Esophagus squamous epithelium (tissue), 5 donors: ENCODE measurements around the gene UBE2L3. TPM values are rescaled to one million over a fixed set of nuclear protein-coding genes. Genes with fewer than 3 reads are reported as not detected.

Source experiments
- DNase-seq: peaks from one replicate; lab custom pipeline; 2025; lab: John Stamatoyannopoulos, UW
- H3K27ac ChIP-seq, 4 donors: fragments of 200-600 bp; sonication (generic); one replicate each; pipeline ENCODE4 v1.5.1; 2016 to 2019; ENCODE audit warnings: mild to moderate bottlenecking in 1 of 4
- H3K27me3 ChIP-seq, 4 donors: fragments of 200-600 bp; sonication (generic); 1 replicate in 3 of 4; 2 replicates in 1 of 4; pipeline versions ENCODE4 v1.5.1 to v1.6.0; 2017 to 2021; ENCODE audit warnings: antibody characterized with exemption in 1 of 4
- H3K36me3 ChIP-seq, 3 donors: fragments of 200-600 bp; sonication (generic); one replicate each; pipeline ENCODE4 v1.5.1; 2016 to 2019
- H3K4me1 ChIP-seq, 3 donors: fragments of 200-600 bp; sonication (generic); one replicate each; pipeline ENCODE4 v1.5.1; 2017 to 2019
- H3K4me3 ChIP-seq, 4 donors: fragments of 200-600 bp; sonication (generic); 1 replicate in 3 of 4; 2 replicates in 1 of 4; pipeline ENCODE4 v1.5.1; 2016 to 2019; ENCODE audit warnings: mild to moderate bottlenecking in 2 of 4, moderate library complexity in 1 of 4
- H3K9me3 ChIP-seq, 3 donors: fragments of 200-600 bp; sonication (generic); one replicate each; pipeline ENCODE4 v1.5.1; 2016 to 2019
- POLR2A ChIP-seq, 4 donors: fragments of 450-650 bp; IDR thresholded peaks; one replicate each; pipeline ENCODE4 v1.6.1; 2017; ENCODE audit warnings: antibody characterized with exemption in 4 of 4, mild to moderate bottlenecking in 4 of 4, moderate library complexity in 3 of 4
- WGBS, 2 donors: methylation state at CpG; one replicate each; pipeline ENCODE4 v1.1.5; 2018; 5-methylcytosine and 5-hydroxymethylcytosine counted together
- intact Hi-C: fragments of 100-400 bp; cut with DNase I; formaldehyde crosslinking; loops from one replicate; pipeline ENCODE4 v1.15.0; 2022
- total RNA-seq, 4 donors: library from RNA; depleted of rRNA; stranded (reverse); fragments of >200 nt; gene quantifications; one replicate each; pipeline ENCODE4 v1.1.0, GENCODE V29; 2016
- TF ChIP-seq, protein P1 (sequence below), 6 experiments: fragments of 450-650 bp in 4 of 6; fragments of 200-600 bp in 2 of 6; sonication (generic) in 2 of 6; IDR thresholded peaks; one replicate each; pipeline ENCODE4 v1.5.1; 2016 to 2019; ENCODE audit warnings: antibody characterized with exemption in 6 of 6, mild to moderate bottlenecking in 4 of 6, moderate library complexity in 4 of 6
- donor health status: DM: yes; HTN: yes; CAD: no.

UBE2L3 gene
- total RNA-seq, 4 donors from 2014 or later, result 34.7 to 53.8 (median 44.7) TPM

DNA sequence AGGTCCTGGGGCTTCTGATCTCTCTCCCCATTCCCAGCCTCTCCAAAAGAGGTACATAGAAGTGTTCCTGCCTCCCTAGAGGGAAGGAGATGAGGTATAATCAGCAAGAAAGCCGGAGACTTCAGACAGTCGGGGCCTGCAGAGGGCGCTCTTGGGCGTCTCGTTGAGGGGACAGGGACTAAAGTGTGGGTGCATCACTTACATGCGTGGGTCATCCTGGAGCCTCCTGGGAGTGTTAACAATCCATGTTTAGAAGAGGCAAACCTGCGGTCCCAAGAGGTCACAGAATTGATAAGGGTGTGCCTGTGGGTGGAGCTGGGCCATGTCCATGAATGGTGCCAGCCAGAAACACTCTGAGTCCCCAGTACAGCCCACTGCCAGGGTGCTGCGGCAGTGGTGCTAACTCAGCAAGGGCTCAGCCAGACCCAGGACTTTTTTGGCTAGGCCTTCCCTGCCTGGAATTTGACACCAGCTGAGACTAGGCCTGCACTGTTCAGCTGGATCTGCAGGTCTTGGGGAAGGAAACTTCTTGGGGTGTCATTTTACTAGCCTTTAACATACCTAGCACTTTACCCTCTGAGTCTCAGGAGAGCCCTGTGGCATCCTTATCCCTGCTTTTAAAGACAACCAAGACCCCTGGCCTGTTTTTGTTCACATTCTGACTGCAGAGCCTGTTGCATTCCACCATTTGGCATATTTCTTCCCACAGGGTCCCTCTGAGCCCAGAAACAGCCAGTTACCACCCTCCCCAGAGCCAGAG is 56.8 kb downstream of the UBE2L3 start:
- peaks cover 34 to 80% (median 40%) of the 10 kb centered on the region in 3 donors for H3K4me1 ChIP-seq
- DNase-seq, result no peak
- H3K27ac ChIP-seq, result peak overlapping the region in 3 of 4 donors; percentile 13 to 49 (median 22)

GRCh38 chr22:21624880-21625791 is 57.6 kb downstream of the UBE2L3 start:
- 71 to 79% methylated on average over 10 of the region's 12 CpGs for WGBS, 2 donors

More for the DNA sequence above, 56.8 kb downstream of the UBE2L3 start:
- 100% methylated on average over 1 of the region's 8 CpGs; no CpG with 5 or more reads in 1 of the 2 donors for WGBS, 2 donors
- H3K27me3 ChIP-seq, result no peaks in the 10 kb centered on the region
- no peak overlapping the region for H3K4me3 ChIP-seq
- H3K36me3 ChIP-seq, result peaks cover 0 to 72% (median 0%) of the 10 kb centered on the region in 3 donors
- no peaks in the 10 kb centered on the region for H3K9me3 ChIP-seq
- TF ChIP-seq POLR2A (IDR thresholded peaks at IDR 0.05), result no peak
- TF ChIP-seq, protein P1, sequence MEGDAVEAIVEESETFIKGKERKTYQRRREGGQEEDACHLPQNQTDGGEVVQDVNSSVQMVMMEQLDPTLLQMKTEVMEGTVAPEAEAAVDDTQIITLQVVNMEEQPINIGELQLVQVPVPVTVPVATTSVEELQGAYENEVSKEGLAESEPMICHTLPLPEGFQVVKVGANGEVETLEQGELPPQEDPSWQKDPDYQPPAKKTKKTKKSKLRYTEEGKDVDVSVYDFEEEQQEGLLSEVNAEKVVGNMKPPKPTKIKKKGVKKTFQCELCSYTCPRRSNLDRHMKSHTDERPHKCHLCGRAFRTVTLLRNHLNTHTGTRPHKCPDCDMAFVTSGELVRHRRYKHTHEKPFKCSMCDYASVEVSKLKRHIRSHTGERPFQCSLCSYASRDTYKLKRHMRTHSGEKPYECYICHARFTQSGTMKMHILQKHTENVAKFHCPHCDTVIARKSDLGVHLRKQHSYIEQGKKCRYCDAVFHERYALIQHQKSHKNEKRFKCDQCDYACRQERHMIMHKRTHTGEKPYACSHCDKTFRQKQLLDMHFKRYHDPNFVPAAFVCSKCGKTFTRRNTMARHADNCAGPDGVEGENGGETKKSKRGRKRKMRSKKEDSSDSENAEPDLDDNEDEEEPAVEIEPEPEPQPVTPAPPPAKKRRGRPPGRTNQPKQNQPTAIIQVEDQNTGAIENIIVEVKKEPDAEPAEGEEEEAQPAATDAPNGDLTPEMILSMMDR (IDR thresholded peaks at IDR 0.05), result peak in 4 of 6 experiments; percentile 8 to 42 (median 24)
- intact Hi-C loops, result no loop called here

DNA sequence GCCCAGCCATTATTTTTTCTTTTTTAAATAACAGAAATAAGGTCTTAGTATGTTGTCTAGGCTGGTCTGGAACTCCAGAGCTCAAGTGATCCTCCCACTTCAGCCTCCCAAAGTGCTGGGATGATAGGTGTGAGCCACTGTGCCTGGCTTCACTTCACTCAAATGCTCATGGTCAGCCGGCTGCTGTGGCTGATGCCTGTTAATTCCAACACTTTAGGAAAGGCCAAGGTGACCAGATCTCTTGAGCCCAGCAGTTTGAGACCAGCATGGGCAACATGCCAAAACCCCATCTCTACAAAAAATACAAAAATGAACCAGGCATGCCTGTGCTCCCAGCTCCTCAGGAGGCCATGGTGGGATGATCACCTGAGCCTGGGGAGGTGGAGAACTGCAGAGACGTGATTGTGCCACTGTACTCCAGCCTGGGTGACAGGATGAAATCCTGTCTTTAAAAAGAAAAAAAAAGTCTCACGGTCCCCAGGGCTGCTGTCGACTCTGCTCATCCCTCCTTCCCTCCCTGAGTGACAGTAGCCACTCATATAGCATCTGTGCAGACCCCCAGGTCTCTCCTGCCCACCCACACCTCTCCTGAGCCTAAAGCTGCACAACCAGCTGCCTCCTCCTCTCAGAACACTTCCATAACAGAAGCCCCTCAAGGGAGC is 58.7 kb downstream of the UBE2L3 start:
- no peaks in the 10 kb centered on the region for H3K9me3 ChIP-seq
- WGBS, 2 donors, result 54 to 68% methylated on average over 4 of the region's 4 CpGs
- peaks cover 38 to 84% (median 44%) of the 10 kb centered on the region in 3 donors for H3K4me1 ChIP-seq
- H3K36me3 ChIP-seq, result peaks cover 0 to 54% (median 0%) of the 10 kb centered on the region in 3 donors
- no peak overlapping the region for H3K4me3 ChIP-seq
- no peaks in the 10 kb centered on the region for H3K27me3 ChIP-seq
- TF ChIP-seq, protein P1 (IDR thresholded peaks at IDR 0.05), result no peak
- TF ChIP-seq POLR2A (IDR thresholded peaks at IDR 0.05), result no peak
- no peak overlapping the region for H3K27ac ChIP-seq
- intact Hi-C loops, result no loop called here
- no peak for DNase-seq

More at GRCh38 chr22:21624880-21625791, 57.6 kb downstream of the UBE2L3 start:
- no peak for TF ChIP-seq POLR2A (IDR thresholded peaks at IDR 0.05)
- TF ChIP-seq, protein P1 (IDR thresholded peaks at IDR 0.05), result no peak
- DNase-seq, result no peak
- Histone ChIP-seq H3K4me3 (no peak overlapping the region), H3K9me3 (no peaks in the 10 kb centered on the region), H3K27ac (peak overlapping the region in 3 of 4 donors; percentile 13 to 49 (median 22)), H3K36me3 (peaks cover 0 to 64% (median 0%) of the 10 kb centered on the region in 3 donors), H3K27me3 (no peaks in the 10 kb centered on the region), H3K4me1 (peaks cover 35 to 84% (median 42%) of the 10 kb centered on the region in 3 donors)
- intact Hi-C loops, result no loop called here

DNA sequence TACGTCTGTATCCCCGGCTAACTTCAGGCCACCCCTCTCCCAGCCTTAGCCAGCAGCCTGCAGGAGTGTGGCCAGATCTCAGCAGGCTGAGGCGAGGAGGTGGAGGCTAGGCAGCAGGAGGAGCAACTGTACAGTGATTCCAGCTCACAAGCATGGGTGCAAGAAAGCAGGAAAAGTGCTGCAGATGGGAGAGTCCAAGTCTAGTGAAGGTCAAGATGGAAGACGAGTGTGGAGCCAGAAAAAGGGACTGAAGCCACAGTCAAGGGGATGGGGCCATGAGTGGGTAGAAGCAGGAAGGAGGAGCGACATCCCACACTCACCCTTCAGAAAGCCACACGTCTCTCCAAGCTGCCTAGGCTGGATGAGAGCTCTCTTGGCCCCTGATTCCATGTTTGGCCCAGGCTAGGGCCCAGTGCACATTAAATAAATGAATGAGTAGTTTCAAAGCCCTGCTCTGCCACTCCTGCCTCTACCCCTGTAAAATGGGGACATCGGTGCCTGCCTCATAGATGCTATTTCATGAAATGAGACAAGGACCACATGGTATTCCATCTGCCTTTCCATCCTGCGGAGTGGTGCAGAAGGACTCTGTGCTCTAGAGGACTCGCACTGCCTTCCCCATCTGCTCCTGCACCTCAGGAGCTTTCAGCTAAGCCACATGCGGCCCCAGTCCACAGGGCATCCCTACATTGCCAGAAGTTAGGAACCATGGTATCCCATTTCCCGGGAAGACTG is 59.4 kb downstream of the UBE2L3 start:
- peaks cover 0 to 50% (median 0%) of the 10 kb centered on the region in 3 donors for H3K36me3 ChIP-seq
- intact Hi-C loops, result no loop called here
- no peak for DNase-seq
- no peak overlapping the region for H3K27ac ChIP-seq
- no peaks in the 10 kb centered on the region for H3K27me3 ChIP-seq
- peaks cover 38 to 80% (median 44%) of the 10 kb centered on the region in 3 donors for H3K4me1 ChIP-seq
- no peak overlapping the region for H3K4me3 ChIP-seq
- 78 to 81% methylated on average over 5 to 11 of the region's 11 CpGs for WGBS, 2 donors
- no peaks in the 10 kb centered on the region for H3K9me3 ChIP-seq
- TF ChIP-seq, protein P1 (IDR thresholded peaks at IDR 0.05), result no peak
- no peak for TF ChIP-seq POLR2A (IDR thresholded peaks at IDR 0.05)
